Stimulated activated naive CD8-positive, alpha-beta T cell treated with anti-CD3 and anti-CD28 coated beads, Interleukin-15, Interleukin-2, amounts not matched to agents 100 U/mL and 50 U/mL, for 24 hours (primary cell): ENCODE results near the gene GNA15.
A peak's percentile ranks its signal among the peaks of the same experiment; 100 is the strongest.

ENCODE experiments used
- ATAC-seq: fragments of 150-1000 bp; cut with Tn5 transposase; one replicate; pipeline ENCODE4 v1.10.0; 2021
- DNase-seq: peaks from one replicate; pipeline ENCODE4 v3.0.0; 2021

The GNA15 gene

GRCh38 chr19:3175781-3176714 lies 40.2 kb downstream of the GNA15 start:
- ATAC-seq (no peak), DNase-seq (no peak)

GRCh38 chr19:3176715-3177501 lies 41.1 kb downstream of the GNA15 start:
- ATAC-seq (peak; percentile 76), DNase-seq (peak; percentile 79)

- ATAC-seq (peak; percentile 72), DNase-seq (peak; percentile 73)
Observed at GRCh38 chr19:3178377-3178972, 42.6 kb downstream of the GNA15 start, which contains the start of gene S1PR4. Gene S1PR4 (plus strand): TSS chr19:3178769. CDS start chr19:3178793, 24 bp downstream.

GRCh38 chr19:3178973-3179738 lies 43.3 kb downstream of the GNA15 start:
- ATAC-seq (peak; percentile 9), DNase-seq (peak; percentile 49)

GRCh38 chr19:3179739-3180293 lies 44.0 kb downstream of the GNA15 start:
- ATAC-seq (peak; percentile 24), DNase-seq (peak; percentile 61)

- no peak for DNase-seq
- no peak for ATAC-seq
Observed at GRCh38 chr19:3183721-3184641, 48.1 kb downstream of the GNA15 start.

- ATAC-seq (peak; percentile 19), DNase-seq (peak; percentile 70)
Observed at GRCh38 chr19:3184847-3185460, 49.1 kb downstream of the GNA15 start.

- DNase-seq, result peak; percentile 96
- peak; percentile 91 for ATAC-seq
Observed at GRCh38 chr19:3185461-3186159, 49.8 kb downstream of the GNA15 start, which contains the start of gene NCLN. Gene NCLN (plus strand): TSS chr19:3185930. CDS start chr19:3186031, 101 bp downstream.

GRCh38 chr19:3186160-3186688 lies 50.4 kb downstream of the GNA15 start:
- DNase-seq, result no peak
- ATAC-seq, result peak; percentile 30

- ATAC-seq (no peak), DNase-seq (no peak)
Observed at GRCh38 chr19:3186891-3187661, 51.2 kb downstream of the GNA15 start.

- no peak for ATAC-seq
- no peak for DNase-seq
Observed at GRCh38 chr19:3187662-3188511, 52.1 kb downstream of the GNA15 start.

GRCh38 chr19:3188627-3189596 lies 53.1 kb downstream of the GNA15 start:
- DNase-seq, result no peak
- ATAC-seq, result no peak

- ATAC-seq, result no peak
- no peak for DNase-seq
Observed at GRCh38 chr19:3189702-3190469, 54.1 kb downstream of the GNA15 start.

GRCh38 chr19:3190470-3190770 lies 54.6 kb downstream of the GNA15 start:
- ATAC-seq (no peak), DNase-seq (no peak)
